Panc1 (cell line): ENCODE data around the gene ANKRD33B.

Source experiments
- CTCF ChIP-seq: fragments of 450-650 bp; IDR thresholded peaks from 2 replicates; pipeline ENCODE4 v1.5.1; 2017; ENCODE audit warnings: mild to moderate bottlenecking
- POLR2AphosphoS5 ChIP-seq: IDR thresholded peaks from 2 replicates; pipeline ENCODE4 v1.6.1; 2012; ENCODE audit warnings: mild to moderate bottlenecking, low read depth, low read length, moderate library complexity
- REST ChIP-seq, 2 experiments: IDR thresholded peaks; 2 replicates each; pipeline ENCODE4 v1.6.1; 2011 to 2012; ENCODE audit warnings: low read depth in 2 of 2, control low read depth in 1 of 2, low read length in 1 of 2, mild to moderate bottlenecking in 1 of 2, moderate library complexity in 1 of 2; ENCODE audit not compliant: insufficient read depth in 1 of 2
- SIN3A ChIP-seq: IDR thresholded peaks from 2 replicates; pipeline ENCODE4 v1.6.1; 2012; ENCODE audit warnings: low read depth, mild to moderate bottlenecking, low read length, moderate library complexity, borderline replicate concordance; ENCODE audit not compliant: insufficient read depth

- no peak for TF ChIP-seq CTCF
- TF ChIP-seq REST (IDR thresholded peaks at IDR 0.05; ENCODE audit: insufficient read depth in 1 of 2, low read depth in 2 of 2, low read length in 1 of 2), result no peak
- TF ChIP-seq POLR2AphosphoS5, result no peak
- no peak for TF ChIP-seq SIN3A
Observed at GRCh38 chr5:10655972-10656830, 92.3 kb downstream of the ANKRD33B start.
